HCT116 (cell line): ENCODE measurements around the gene HDAC11.

ENCODE experiments used
- EZH2 ChIP-seq: fragments of 200-600 bp; sonication (generic); IDR thresholded peaks from 2 replicates; pipeline ENCODE4 v1.6.1; 2017; ENCODE audit warnings: antibody characterized with exemption, mixed run types
- POLR2AphosphoS5 ChIP-seq: IDR thresholded peaks from 2 replicates; pipeline ENCODE4 v1.6.1; 2011; ENCODE audit warnings: mild to moderate bottlenecking, low read depth, low read length, moderate library complexity
- RAD21 ChIP-seq: IDR thresholded peaks from 2 replicates; pipeline ENCODE4 v1.6.1; 2012; ENCODE audit warnings: low read depth, mild to moderate bottlenecking
- TF ChIP-seq, protein P1 (sequence below): IDR thresholded peaks from 2 replicates; pipeline ENCODE4 v1.6.1; 2012; ENCODE audit warnings: low read depth

- TF ChIP-seq POLR2AphosphoS5 (no peak), RAD21 (no peak), EZH2 (no peak)
- TF ChIP-seq, protein P1, sequence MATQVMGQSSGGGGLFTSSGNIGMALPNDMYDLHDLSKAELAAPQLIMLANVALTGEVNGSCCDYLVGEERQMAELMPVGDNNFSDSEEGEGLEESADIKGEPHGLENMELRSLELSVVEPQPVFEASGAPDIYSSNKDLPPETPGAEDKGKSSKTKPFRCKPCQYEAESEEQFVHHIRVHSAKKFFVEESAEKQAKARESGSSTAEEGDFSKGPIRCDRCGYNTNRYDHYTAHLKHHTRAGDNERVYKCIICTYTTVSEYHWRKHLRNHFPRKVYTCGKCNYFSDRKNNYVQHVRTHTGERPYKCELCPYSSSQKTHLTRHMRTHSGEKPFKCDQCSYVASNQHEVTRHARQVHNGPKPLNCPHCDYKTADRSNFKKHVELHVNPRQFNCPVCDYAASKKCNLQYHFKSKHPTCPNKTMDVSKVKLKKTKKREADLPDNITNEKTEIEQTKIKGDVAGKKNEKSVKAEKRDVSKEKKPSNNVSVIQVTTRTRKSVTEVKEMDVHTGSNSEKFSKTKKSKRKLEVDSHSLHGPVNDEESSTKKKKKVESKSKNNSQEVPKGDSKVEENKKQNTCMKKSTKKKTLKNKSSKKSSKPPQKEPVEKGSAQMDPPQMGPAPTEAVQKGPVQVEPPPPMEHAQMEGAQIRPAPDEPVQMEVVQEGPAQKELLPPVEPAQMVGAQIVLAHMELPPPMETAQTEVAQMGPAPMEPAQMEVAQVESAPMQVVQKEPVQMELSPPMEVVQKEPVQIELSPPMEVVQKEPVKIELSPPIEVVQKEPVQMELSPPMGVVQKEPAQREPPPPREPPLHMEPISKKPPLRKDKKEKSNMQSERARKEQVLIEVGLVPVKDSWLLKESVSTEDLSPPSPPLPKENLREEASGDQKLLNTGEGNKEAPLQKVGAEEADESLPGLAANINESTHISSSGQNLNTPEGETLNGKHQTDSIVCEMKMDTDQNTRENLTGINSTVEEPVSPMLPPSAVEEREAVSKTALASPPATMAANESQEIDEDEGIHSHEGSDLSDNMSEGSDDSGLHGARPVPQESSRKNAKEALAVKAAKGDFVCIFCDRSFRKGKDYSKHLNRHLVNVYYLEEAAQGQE, result no peak
Measured at GRCh38 chr3:13432093-13432492, 48.0 kb upstream of the HDAC11 start.
